ENCODE measurements around the gene EVC2.
"Not testable (repeated sequence)": the region's sequence is repeated elsewhere in the genome, so short reads cannot be mapped to it uniquely, and the experiment has no call there.

EVC2 gene

DNA sequence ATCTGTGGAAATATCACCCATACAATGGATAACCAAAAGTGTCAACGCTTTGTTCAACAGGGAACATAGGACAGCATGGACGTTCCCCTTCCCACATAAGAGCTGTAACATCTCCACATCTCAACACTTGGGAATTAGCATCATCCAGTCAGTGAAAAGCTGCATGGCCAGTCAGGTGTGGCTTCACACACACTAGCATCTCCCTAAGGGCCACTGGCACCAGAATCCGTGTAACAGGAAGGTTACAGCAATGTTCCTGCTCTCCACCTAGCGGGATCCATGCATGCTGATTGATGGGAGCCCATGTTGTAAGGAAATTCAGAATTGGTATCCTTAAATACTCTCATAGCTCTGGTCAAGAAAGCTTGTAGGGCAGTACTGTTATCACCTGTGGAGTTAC is 78.8 kb downstream of the EVC2 start:
- FAIRE-seq: no peak
- DNase-seq (ENCODE audit: insufficient read length, low spot score): no peak
- TF ChIP-seq POLR2A (IDR thresholded peaks at IDR 0.05; ENCODE audit: low read depth, low read length): no peak

DNA sequence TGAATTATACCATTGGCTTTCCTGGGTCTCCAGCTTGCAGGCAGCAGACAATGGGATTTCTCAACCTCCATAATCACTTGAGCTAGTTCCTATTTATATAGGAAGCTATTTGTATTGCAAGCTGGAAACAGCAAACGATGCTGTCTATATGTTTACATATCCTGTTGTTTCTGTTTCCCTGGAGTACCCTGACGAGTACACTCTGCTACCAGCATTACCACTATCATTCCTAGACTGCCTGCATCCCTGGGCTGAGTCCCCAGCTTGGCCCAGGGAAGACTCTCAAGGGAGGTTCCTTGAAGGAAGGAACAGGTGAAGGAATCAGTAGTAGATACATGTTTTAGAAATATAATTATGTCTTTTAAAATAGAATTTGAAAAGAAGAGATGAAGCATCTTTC is 81.4 kb downstream of the EVC2 start:
- no peak for TF ChIP-seq POLR2A (IDR thresholded peaks at IDR 0.05; ENCODE audit: low read depth, low read length)
- FAIRE-seq (no peak), DNase-seq (ENCODE audit: insufficient read length, low spot score) (no peak)

DNA sequence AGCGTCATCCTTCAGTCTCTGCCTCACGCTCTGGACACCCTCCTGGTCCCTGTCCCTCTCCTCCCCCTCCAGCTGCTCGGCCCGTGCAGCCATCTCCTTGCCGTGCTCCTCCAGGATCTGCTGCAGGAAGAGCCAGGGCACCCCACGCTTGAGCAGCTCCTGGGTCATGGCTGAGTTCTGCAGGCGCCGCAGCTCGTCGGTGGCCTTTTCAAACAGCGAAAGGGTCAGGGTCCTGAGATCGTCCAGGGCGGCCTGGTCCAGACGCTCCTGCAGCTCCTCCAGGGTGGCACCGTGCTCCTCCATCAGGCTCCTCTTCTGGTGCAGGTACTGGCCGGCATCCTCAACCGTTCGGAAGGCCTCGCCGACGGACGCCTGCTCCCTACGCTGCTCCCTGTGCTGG is 85.8 kb downstream of the EVC2 start:
- FAIRE-seq: no peak
- TF ChIP-seq POLR2A (IDR thresholded peaks at IDR 0.05; ENCODE audit: low read depth, low read length): no peak
- no peak for DNase-seq (ENCODE audit: insufficient read length, low spot score)

GRCh38 chr4:5619913-5620625 is 88.3 kb downstream of the EVC2 start:
- DNase-seq (ENCODE audit: insufficient read length, low spot score) (no peak), FAIRE-seq (no peak)
- TF ChIP-seq POLR2A (IDR thresholded peaks at IDR 0.05; ENCODE audit: low read depth, low read length): no peak

GRCh38 chr4:5618051-5618960 is 90.1 kb downstream of the EVC2 start:
- TF ChIP-seq POLR2A (IDR thresholded peaks at IDR 0.05; ENCODE audit: low read depth, low read length): no peak
- DNase-seq (ENCODE audit: insufficient read length, low spot score) (no peak), FAIRE-seq (no peak)

GRCh38 chr4:5616331-5616950 is 91.9 kb downstream of the EVC2 start:
- FAIRE-seq (no peak), DNase-seq (ENCODE audit: insufficient read length, low spot score) (no peak)
- TF ChIP-seq POLR2A (IDR thresholded peaks at IDR 0.05; ENCODE audit: low read depth, low read length): no peak

- FAIRE-seq (no peak), DNase-seq (ENCODE audit: insufficient read length, low spot score) (no peak)
- no peak for TF ChIP-seq POLR2A (IDR thresholded peaks at IDR 0.05; ENCODE audit: low read depth, low read length)
These were observed 92.8 kb downstream of the EVC2 start for GRCh38 chr4:5615496-5616075.

DNA sequence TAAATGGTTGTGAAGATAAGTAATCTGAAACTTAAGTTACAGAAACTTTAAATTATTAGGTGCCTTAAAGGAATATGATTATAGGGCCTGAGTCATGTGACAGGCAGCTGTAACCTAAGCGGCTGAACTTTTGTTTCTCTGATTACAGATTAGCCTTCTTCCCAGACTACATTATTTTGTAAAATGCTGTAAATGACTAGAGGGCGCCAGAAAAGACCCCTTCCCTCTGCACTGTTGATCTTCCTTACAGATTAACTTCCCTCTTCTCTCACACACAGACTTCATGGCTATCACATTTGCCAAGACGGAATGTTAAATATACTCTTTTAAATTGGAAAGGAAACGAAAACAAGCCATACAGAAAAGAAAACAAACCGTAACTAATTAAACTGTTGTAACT is 96.6 kb downstream of the EVC2 start:
- DNase-seq (ENCODE audit: insufficient read length, low spot score) (no peak), FAIRE-seq (no peak)
- no peak for TF ChIP-seq POLR2A (IDR thresholded peaks at IDR 0.05; ENCODE audit: low read depth, low read length)

- no peak for TF ChIP-seq POLR2A (IDR thresholded peaks at IDR 0.05; ENCODE audit: low read depth, low read length)
- FAIRE-seq (no peak), DNase-seq (ENCODE audit: insufficient read length, low spot score) (no peak)
These were observed 98.9 kb downstream of the EVC2 start for GRCh38 chr4:5609306-5610007.

GRCh38 chr4:5593828-5594227 is 114.5 kb downstream of the EVC2 start:
- DNase-seq (ENCODE audit: insufficient read length, low spot score); FAIRE-seq: not testable (repeated sequence)

- FAIRE-seq (no peak), DNase-seq (ENCODE audit: insufficient read length, low spot score) (no peak)
These were observed 116.1 kb downstream of the EVC2 start for GRCh38 chr4:5592272-5592671.

DNA sequence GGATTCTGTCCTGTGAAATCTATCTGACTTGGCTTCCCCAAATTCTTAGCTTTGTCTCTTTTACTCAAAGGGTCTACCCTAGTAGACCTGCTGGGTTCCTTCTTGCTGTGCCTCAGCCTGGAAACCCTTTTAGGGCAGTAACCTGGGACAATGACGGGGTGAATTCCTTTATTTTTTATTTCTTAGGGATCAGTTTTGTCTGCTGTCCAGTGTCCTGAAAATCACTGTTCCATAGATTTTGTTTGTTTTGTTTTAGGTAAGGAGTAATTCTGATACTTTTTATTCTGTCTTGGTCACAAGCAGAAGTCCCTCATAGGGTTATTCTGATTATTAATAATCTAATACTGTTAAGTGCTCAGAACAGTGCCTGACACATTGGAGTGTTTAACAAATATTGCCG is 118.9 kb downstream of the EVC2 start:
- DNase-seq (ENCODE audit: insufficient read length, low spot score): no peak
- no peak for FAIRE-seq
- no peak for TF ChIP-seq POLR2A (IDR thresholded peaks at IDR 0.05; ENCODE audit: low read depth, low read length)

More at GRCh38 chr4:5592272-5592671, 116.1 kb downstream of the EVC2 start:
- TF ChIP-seq POLR2A (IDR thresholded peaks at IDR 0.05; ENCODE audit: low read depth, low read length): no peak

GRCh38 chr4:5588046-5588445 is 120.3 kb downstream of the EVC2 start:
- TF ChIP-seq POLR2A (IDR thresholded peaks at IDR 0.05; ENCODE audit: low read depth, low read length): no peak
- no peak for DNase-seq (ENCODE audit: insufficient read length, low spot score)
- no peak for FAIRE-seq
